ENCODE results near the gene THADA.
A peak's percentile ranks its signal among the peaks of the same experiment; 100 is the strongest.

Gene THADA

GRCh38 chr2:43346602-43347567 lies 249.0 kb downstream of the THADA start:
- DNase-seq, result no peak

GRCh38 chr2:43345872-43346271 lies 250.0 kb downstream of the THADA start:
- no peak for DNase-seq

GRCh38 chr2:43345391-43345813 lies 250.4 kb downstream of the THADA start:
- DNase-seq, result peak; percentile 79

- DNase-seq, result no peak
Measured at GRCh38 chr2:43344868-43345373, 250.9 kb downstream of the THADA start.

DNA sequence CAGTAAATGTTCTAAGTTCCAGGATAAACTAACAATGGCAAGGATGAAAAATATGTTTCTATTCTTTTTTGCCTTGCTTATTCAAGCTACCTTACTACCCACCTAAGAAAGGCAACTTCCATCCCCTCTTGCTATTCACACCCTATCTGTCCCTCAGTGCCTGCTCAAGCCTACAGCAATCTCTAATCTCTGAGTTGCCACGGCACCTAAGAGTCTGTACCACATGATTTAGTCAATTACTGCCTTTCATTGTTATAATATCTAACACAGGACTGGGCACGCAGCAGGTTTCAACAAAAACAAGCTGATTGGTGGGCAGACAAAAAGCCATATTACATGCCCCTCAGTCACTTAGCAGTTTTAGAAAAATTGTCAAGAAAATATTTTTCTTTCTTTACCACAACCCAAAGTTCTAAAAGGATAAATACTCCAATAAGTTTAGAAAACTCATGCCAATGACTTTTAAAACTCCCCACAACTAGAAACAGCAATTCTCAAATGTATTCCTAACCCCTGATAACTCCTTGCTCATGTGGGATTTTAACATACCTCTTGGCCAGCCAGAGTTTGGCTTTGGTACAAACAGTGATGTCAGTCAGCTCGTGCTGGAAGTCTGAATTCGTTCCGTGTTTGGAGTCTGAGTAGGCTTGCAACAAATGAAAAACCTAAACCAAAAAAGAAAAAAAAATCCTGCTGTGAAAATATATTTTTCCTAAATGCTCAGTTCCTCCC lies 252.1 kb downstream of the THADA start:
- DNase-seq, result peak; percentile 93

- DNase-seq, result no peak
Measured at GRCh38 chr2:43341959-43342757, 253.7 kb downstream of the THADA start.

DNA sequence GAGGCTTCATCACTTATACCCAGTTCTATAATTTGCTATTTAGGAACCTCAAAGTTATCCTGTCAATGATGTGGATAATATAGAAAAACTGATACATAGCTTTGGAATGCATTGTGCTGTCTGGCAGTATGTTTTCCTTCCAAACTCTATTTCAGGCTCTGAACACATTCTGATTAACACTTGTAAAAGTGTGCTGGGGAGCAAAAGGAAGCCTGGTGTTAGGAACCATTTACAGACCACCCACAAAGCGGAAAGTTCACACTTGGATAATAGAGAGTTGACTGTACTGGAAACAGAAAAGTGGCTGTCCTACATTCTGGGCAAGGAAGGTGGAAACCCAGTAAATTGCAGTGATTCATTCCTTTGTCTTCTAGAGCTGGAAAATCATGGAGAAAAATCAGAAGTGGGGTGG lies 254.9 kb downstream of the THADA start:
- DNase-seq, result peak; percentile 55

- no peak for DNase-seq
Measured at GRCh38 chr2:43340066-43340465, 255.8 kb downstream of the THADA start.

- DNase-seq, result peak; percentile 69
Measured at GRCh38 chr2:43333656-43334144, 262.1 kb downstream of the THADA start.

DNA sequence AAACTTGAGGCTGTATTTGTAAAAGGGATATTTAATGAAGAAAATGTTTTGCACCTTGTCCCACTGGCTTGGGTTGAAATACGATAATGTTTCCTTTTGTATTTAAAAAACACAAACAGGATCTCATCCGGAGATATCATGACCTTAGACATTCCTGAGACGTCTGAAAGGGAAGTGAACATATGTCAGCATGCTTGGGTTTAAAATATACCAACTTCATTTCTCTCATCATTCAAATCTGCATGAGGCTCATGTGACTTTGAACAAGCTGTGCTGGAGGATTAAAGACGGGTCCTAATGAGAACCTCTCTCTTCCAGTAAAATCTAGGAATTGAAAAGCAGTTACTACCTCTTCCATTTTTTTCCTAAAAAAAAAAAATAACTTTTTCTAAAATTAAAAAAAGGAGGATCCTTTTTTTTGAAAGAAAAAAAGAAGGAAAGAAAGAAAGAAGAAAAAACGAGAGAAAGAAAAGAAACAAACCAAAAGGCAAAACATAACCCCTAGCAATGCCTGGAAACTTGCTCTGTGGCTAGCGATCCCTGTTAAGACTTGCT lies 262.7 kb downstream of the THADA start:
- DNase-seq, result no peak

DNA sequence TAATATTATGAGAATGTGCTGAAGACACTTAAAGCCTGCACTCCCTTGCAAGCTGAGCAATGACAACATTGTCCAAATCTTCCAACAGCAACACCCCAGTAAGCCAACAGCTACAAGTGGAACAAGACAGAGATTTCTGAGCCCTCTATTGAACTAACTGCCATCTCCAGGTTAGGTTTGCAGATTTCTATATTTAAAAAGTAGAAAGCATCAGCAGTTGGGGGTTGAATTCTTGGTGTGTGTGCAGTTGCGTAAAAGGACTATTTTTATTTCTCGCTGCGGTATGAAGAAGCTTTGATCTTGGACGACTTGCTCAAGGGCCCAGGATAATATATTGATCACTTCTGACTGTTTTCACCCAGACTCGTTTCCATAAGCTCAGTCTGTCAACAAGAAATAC lies 263.2 kb downstream of the THADA start:
- DNase-seq, result peak; percentile 49

GRCh38 chr2:43331422-43331821 lies 264.4 kb downstream of the THADA start:
- DNase-seq, result peak; percentile 47

DNA sequence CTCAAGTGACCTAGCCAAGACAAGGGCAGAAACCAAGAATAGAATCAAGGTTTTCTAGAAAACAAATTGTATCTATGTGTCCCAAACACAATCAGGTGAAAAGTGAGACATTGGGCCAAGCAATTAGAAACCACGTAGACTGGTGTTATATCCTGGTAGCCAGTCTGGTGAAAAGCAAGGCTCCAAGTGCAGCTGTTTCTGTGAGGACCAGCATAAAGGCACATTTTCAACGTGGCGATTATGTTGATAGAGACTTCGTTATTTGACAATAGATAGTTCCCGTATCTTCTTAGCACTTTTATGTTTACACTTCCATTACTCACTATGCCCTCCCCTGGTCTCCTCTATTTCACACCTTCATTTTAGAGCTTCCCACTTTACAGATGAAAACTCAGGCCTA lies 266.2 kb downstream of the THADA start:
- no peak for DNase-seq

DNA sequence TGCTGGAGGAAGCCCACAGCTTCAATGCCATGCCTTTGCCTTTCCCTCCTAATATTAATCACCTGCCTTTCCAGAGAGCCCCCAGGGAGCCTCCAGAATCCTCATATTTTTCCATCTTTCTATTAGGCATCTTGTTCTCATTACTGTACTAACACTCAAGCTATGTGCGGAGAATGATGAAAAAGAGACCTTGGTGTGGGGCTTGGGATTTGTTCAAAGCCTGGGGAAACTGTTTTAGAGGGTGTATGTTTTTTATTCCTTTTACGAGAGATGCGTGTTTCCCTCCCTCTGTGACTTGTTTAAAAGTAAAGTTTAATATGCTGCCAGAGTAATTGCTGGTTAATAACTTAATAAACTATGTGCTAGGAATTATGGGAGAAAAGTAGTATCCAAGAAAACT lies 267.0 kb downstream of the THADA start:
- peak; percentile 48 for DNase-seq

DNA sequence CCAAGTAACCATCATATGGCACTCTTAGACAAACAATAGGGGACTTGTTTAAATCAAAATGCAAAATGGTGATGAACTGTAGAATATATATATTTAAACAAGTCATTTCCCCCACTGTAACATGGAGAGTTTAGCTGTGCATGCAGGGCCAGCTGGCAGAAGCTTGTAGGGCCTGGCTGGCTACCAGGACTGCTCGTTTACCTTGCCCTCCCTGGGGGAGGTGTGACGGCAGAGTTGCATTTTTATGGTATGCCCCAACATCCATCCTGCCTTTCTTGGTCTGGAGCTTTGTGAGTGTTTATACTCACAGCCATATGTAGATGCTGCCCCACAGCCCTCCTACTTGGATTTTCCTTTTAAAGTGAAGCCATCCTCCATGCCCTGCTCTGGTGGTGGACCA lies 267.7 kb downstream of the THADA start:
- DNase-seq, result peak; percentile 83

DNA sequence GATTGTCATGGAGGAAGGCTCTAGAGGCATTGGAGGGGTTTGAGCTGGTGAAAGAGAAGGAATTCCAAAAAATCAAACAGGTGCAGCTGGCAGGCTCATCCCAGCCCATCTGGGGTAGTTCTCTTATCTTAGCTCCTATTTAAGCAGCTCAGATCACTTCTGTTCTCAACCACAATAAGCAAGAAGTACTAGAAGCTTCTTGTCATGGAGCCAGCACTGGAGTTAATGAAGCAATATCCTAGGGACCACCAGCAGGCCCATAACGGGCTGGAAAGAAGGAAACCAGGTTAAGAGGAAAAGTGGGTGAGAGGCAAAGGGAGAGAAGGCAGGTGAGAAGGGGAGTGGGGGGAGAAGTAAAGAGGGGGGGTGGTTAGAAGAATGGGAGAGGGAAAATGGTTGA lies 268.7 kb downstream of the THADA start:
- DNase-seq, result no peak

- no peak for DNase-seq
Measured at GRCh38 chr2:43326101-43326825, 269.6 kb downstream of the THADA start.

DNA sequence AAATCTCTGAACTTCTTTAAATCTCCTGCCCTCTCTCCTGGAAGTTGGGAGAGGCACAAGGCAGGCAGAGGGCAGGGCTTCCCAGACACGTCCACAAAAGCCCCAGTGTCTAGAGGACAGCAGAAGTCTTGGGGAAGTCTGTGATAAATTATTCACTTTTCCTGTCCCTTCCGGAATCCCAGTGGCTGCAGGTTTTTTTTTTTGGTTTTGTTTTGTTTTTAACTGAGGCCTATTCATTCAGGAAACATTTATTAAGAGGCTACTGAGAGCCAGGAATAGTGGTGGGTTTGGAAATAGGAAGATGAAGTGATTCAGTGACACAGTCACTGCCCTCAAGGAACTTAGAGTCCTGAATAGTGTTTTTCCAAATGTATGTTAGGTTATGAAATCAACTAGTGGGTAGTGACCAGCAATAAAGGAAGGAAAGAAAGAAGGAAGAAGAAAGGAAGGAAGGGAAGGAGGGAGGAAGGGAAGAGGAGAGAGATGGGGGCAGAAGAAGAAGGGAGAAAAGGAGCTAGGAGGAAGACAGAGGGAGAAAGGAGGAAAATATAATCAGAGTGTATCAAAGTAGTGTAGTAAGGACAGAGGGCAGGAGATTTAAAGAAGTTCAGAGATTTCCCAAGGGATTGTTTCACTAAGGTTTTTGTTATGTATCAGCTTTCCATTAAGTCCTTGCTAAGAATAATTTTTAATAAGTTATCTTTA lies 270.6 kb downstream of the THADA start:
- DNase-seq, result no peak

GRCh38 chr2:43324259-43325106 lies 271.4 kb downstream of the THADA start:
- peak; percentile 92 for DNase-seq

- DNase-seq, result no peak
Measured at GRCh38 chr2:43323857-43324256, 272.0 kb downstream of the THADA start.
